Kidney capillary endothelial cell (primary cell): ENCODE measurements around the gene YES1.

Source experiments
- DNase-seq: peaks from one replicate; pipeline ENCODE4 v3.0.0-alpha.2; 2018; ENCODE audit warnings: low spot score

YES1 gene

GRCh38 chr18:811892-812375 is at the start of gene YES1:
TSS of gene YES1 (minus strand) at chr18:812242. CDS start at chr18:756827, 55,415 bp downstream.
- DNase-seq: no peak

- DNase-seq: no peak
Measured at GRCh38 chr18:857986-858385, 45.9 kb upstream of the YES1 start.

GRCh38 chr18:853471-853870 is 41.4 kb upstream of the YES1 start:
- DNase-seq: no peak

- DNase-seq: no peak
Measured at GRCh38 chr18:850960-851359, 38.9 kb upstream of the YES1 start.

- DNase-seq: no peak
Measured at GRCh38 chr18:849021-849420, 37.0 kb upstream of the YES1 start.

GRCh38 chr18:848062-848861 is 36.2 kb upstream of the YES1 start:
- DNase-seq: no peak

- peak; percentile 94 for DNase-seq
Measured at GRCh38 chr18:845152-845819, 33.2 kb upstream of the YES1 start.

GRCh38 chr18:841647-842370 is 29.8 kb upstream of the YES1 start:
- DNase-seq: no peak

GRCh38 chr18:840516-840915 is 28.5 kb upstream of the YES1 start:
- DNase-seq: no peak

- DNase-seq: no peak
Measured at GRCh38 chr18:840023-840408, 28.0 kb upstream of the YES1 start.

- DNase-seq: peak; percentile 69
Measured at GRCh38 chr18:839224-840022, 27.4 kb upstream of the YES1 start.

GRCh38 chr18:837922-838321 is 25.9 kb upstream of the YES1 start:
- no peak for DNase-seq

GRCh38 chr18:834082-834720 is 22.2 kb upstream of the YES1 start:
- no peak for DNase-seq

- DNase-seq: no peak
Measured at GRCh38 chr18:833197-833596, 21.2 kb upstream of the YES1 start.

- DNase-seq: no peak
Measured at GRCh38 chr18:832085-832681, 20.1 kb upstream of the YES1 start.

GRCh38 chr18:830315-830901 is 18.4 kb upstream of the YES1 start:
- DNase-seq: peak; percentile 99

GRCh38 chr18:829432-829831 is 17.4 kb upstream of the YES1 start:
- no peak for DNase-seq

- no peak for DNase-seq
Measured at GRCh38 chr18:827093-827677, 15.1 kb upstream of the YES1 start.

GRCh38 chr18:825891-826585 is 14.0 kb upstream of the YES1 start:
- DNase-seq: peak; percentile 75

GRCh38 chr18:824179-824578 is 12.1 kb upstream of the YES1 start:
- no peak for DNase-seq
